MCF 10A (cell line): Measurements from ENCODE around the gene TMEM123. TPM values are rescaled to one million over a fixed set of nuclear protein-coding genes. Genes with fewer than 3 reads are reported as not detected.

Experiments used
- BruUV-seq: library from RNA; stranded (reverse); fragments of 400-500 nt; replicated peaks from 2 replicates; lab custom pipeline; 2021; lab: Mats Ljungman, UMichigan
- CTCF ChIA-PET: fragments of 300-600 bp; sonication (Branson Sonifier 250); formaldehyde crosslinking; extraction: SDS; loops from one replicate; lab custom pipeline; 2021; ENCODE audit warnings: antibody characterized with exemption, inconsistent platforms; lab: Yijun Ruan, JAX
- POLR2A ChIA-PET: fragments of 300-600, 350-650 bp; sonication (Branson Sonifier 250); formaldehyde crosslinking; extraction: SDS; loops from one replicate; lab custom pipeline; 2020; ENCODE audit warnings: antibody characterized with exemption, inconsistent platforms; lab: Yijun Ruan, JAX
- DNase-seq: peaks from one replicate; pipeline ENCODE4 v3.0.0-alpha.2; 2018; ENCODE audit not compliant: unreplicated experiment
- H3K27ac Mint-ChIP-seq: one replicate; pipeline ENCODE4 v1.8.0; 2022; ENCODE audit warnings: mild to moderate bottlenecking, low read depth, mixed read lengths; ENCODE audit not compliant: unreplicated experiment
- H3K27me3 Mint-ChIP-seq: one replicate; pipeline ENCODE4 v1.8.0; 2022; ENCODE audit warnings: mixed read lengths; ENCODE audit not compliant: insufficient read depth, unreplicated experiment
- H3K36me3 Mint-ChIP-seq: one replicate; pipeline ENCODE4 v1.8.0; 2022; ENCODE audit warnings: mild to moderate bottlenecking, moderate library complexity, mixed read lengths; ENCODE audit not compliant: insufficient read depth, unreplicated experiment
- H3K4me1 Mint-ChIP-seq: one replicate; pipeline ENCODE4 v1.8.0; 2022; ENCODE audit warnings: mixed read lengths; ENCODE audit not compliant: insufficient read depth, unreplicated experiment
- H3K4me3 Mint-ChIP-seq: one replicate; pipeline ENCODE4 v1.8.0; 2022; ENCODE audit warnings: mild to moderate bottlenecking, moderate library complexity, mixed read lengths; ENCODE audit not compliant: unreplicated experiment
- H3K9me3 Mint-ChIP-seq: one replicate; pipeline ENCODE4 v1.8.0; 2022; ENCODE audit warnings: mixed read lengths; ENCODE audit not compliant: unreplicated experiment
- CTCF ChIP-seq: fragments of 200-600 bp; IDR thresholded peaks from one replicate; pipeline ENCODE4 v1.8.0; 2022; ENCODE audit warnings: antibody characterized with exemption, mild to moderate bottlenecking; ENCODE audit not compliant: unreplicated experiment
- intact Hi-C: fragments of 100-400 bp; cut with micrococcal nuclease; formaldehyde crosslinking; loops from 2 replicates; pipeline ENCODE4 v1.14.1; 2022
- total RNA-seq: library from RNA; stranded (reverse); gene quantifications from 2 replicates; pipeline ENCODE4 v1.2.3, GENCODE V29; 2022

TMEM123 gene
- total RNA-seq, 1 experiment from 2014 or later = 134 TPM

- H3K9me3 Mint-ChIP-seq = no peaks in the 10 kb centered on the region
- no TSS peak for BruUV-seq
- DNase-seq = no peak
Measured at GRCh38 chr11:102389253-102389652, 63.3 kb downstream of the TMEM123 start.

DNA sequence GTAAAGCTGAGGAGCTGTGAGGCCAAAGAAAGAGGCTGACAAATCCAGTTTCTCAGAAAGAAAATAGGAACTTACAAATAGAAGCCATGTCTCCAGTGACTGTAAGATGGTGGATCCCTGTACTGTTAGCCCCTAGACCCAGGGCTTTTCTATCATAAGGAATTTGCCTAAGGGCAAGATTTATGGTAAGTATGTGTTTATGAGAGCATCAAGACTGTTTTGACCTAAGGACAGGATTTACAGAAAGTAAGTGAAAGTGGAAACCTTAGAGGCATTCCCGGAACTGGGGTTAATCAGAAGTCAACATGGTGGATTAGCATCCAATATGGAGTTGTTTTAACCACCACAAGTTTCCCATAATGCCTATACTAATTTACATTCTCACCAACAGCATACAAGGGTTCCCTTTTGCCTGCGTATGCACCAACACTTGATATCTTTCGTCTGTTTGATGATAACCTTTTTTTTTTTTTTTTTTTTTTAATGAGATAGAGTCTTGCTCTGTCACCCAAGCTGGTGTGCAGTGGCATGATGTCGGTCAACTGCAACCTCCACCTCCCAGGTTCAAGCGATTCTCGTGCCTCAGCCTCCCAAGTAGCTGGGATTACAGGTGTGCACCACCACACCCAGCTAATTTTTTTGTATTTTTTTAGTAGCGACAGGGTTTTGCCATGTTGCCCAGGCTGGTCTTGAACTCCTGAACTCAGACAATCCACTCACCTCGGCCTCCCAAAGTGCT lies 65.4 kb downstream of the TMEM123 start:
- Mint-ChIP-seq H3K27me3 (no peaks in the 10 kb centered on the region), H3K4me1 (peaks cover 5% of the 10 kb centered on the region), H3K36me3 (peaks cover 78% of the 10 kb centered on the region), H3K9me3 (no peaks in the 10 kb centered on the region), H3K27ac (no peak overlapping the region), H3K4me3 (no peak overlapping the region)
- ChIA-PET POLR2A (no interaction called here), CTCF (interaction anchor here (0.7 to 10.3 kb wide), 2 partner anchors 93 to 226 kb away, joined by 3 to 164 read pairs; no protein-coding TSS in a partner anchor)
- intact Hi-C loops = no loop called here
- DNase-seq = no peak
- TF ChIP-seq CTCF = no peak
- no TSS peak for BruUV-seq

More at GRCh38 chr11:102389253-102389652, 63.3 kb downstream of the TMEM123 start:
- peaks cover 78% of the 10 kb centered on the region for H3K36me3 Mint-ChIP-seq
- H3K27ac Mint-ChIP-seq = no peak overlapping the region
- H3K4me1 Mint-ChIP-seq = peaks cover 5% of the 10 kb centered on the region
- H3K27me3 Mint-ChIP-seq = no peaks in the 10 kb centered on the region
- ChIA-PET CTCF (interaction anchor here (0.6 to 10.3 kb wide), 17 partner anchors 8 to 447 kb away, joined by 3 to 164 read pairs (median 12); no protein-coding TSS in a partner anchor), POLR2A (interaction anchor here (0.9 to 1.3 kb wide), 2 partner anchors 24 to 64 kb away, joined by 3 to 4 read pairs; no protein-coding TSS in a partner anchor)
- TF ChIP-seq CTCF = no peak
- intact Hi-C loops = no loop called here
- no peak overlapping the region for H3K4me3 Mint-ChIP-seq

DNA sequence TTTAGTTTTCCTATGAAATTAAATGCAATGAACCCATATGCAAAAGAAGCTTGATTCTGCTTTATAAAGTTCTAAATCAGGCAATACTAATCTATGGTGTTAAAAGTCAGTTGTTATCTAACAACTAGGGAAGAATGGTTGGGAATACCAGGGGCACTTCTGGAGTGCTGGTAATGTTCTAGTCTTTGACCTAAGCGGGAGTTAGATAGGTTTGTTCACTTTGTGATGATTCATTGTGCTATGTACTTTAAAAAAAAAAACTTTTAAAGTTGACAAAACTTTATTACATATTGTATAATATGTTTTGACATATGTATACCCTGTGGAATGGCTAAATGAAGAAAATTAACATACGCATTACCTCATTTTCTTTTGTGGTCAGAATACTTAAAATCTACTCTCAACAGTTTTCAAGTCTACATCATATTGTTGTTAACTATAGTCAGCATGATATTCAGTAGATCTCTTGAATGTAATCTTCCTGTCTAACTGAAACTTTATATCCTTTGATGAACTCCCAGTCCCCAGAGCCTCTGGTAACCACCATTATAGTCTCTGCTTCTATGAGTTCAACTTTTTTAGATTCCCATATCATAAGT lies 66.3 kb downstream of the TMEM123 start:
- intact Hi-C loops = no loop called here
- Mint-ChIP-seq H3K4me1 (peaks cover 5% of the 10 kb centered on the region), H3K4me3 (no peak overlapping the region), H3K36me3 (peaks cover 79% of the 10 kb centered on the region), H3K9me3 (no peaks in the 10 kb centered on the region), H3K27me3 (no peaks in the 10 kb centered on the region), H3K27ac (no peak overlapping the region)
- no peak for TF ChIP-seq CTCF
- ChIA-PET POLR2A (no interaction called here), CTCF (interaction anchor here (0.6 to 10.3 kb wide), 4 partner anchors 17 to 227 kb away, joined by 3 to 164 read pairs (median 3); no protein-coding TSS in a partner anchor)
- no peak for DNase-seq
- BruUV-seq = no TSS peak
